ENCODE data around the gene TNKS1BP1. TPM values are rescaled to one million over a fixed set of nuclear protein-coding genes. Genes with fewer than 3 reads are reported as not detected.

The TNKS1BP1 gene
- total and polyA plus RNA-seq, 9 of the 15 experiments (the other 6 are each of a cell fraction or from before 2014, with no cell fraction given), result 1.1 to 47.2 (median 10.9) TPM

- TF ChIP-seq FOSL1 (tag; conservative IDR thresholded peaks at IDR 0.05) (peak; percentile 83), MAFG (tag; conservative IDR thresholded peaks at IDR 0.05) (no peak; the same call in 1 of the 2 replicates), CTBP1 (IDR thresholded peaks at IDR 0.05; ENCODE audit: borderline replicate concordance) (peak; percentile 42; the same call in 1 of the 2 replicates), PRPF4 (IDR thresholded peaks at IDR 0.05; ENCODE audit: insufficient read depth, low read depth, low read length, poor library complexity, severe bottlenecking) (no peak), MYC (IDR thresholded peaks at IDR 0.05; ENCODE audit: low read depth, low read length) (0 out of 2 replicates have a peak, but pooled peaks have one; percentile 28), MYC (CRISPR knock-in tag; IDR thresholded peaks at IDR 0.05; ENCODE audit: borderline replicate concordance, low read depth) (no peak), JUN (IDR thresholded peaks at IDR 0.05; ENCODE audit: borderline replicate concordance, low read depth, low read length) (peak; percentile 60; the same call in 1 of the 2 replicates), JUN (CRISPR knock-in tag; IDR thresholded peaks at IDR 0.05; ENCODE audit: borderline replicate concordance) (no peak), CXXC5 (CRISPR knock-in tag; IDR thresholded peaks at IDR 0.05) (peak; percentile 28; the same call in 1 of the 2 replicates), CTCF (IDR thresholded peaks at IDR 0.05 in 2 of 3, conservative IDR thresholded peaks at IDR 0.05 in 1 of 3; ENCODE audit: insufficient read depth in 2 of 3, low read depth in 1 of 3, low read length in 3 of 3) (peak in 1 of 3 experiments; percentile 45; a peak in 2 of 6 replicates), PTRF (tag; IDR thresholded peaks at IDR 0.05) (no peak), ZKSCAN1 (IDR thresholded peaks at IDR 0.05; ENCODE audit: low read depth, low read length) (no peak)
Observed at GRCh38 chr11:57358543-57358961, 33.8 kb upstream of the TNKS1BP1 start (continued).

All from K562 (cell line).